Activated CD4-positive, alpha-beta T cell treated with anti-CD3 and anti-CD28 coated beads, Interleukin-2, amount 10 ng/mL, durations not matched to agents 7 days and 5 days (primary cell): ENCODE measurements around the gene MAP4K3. TPM values are rescaled to one million over a fixed set of nuclear protein-coding genes. Genes with fewer than 3 reads are reported as not detected.
"Not testable (repeated sequence)": the region's sequence is repeated elsewhere in the genome, so short reads cannot be mapped to it uniquely, and the experiment has no call there.

Experiments
- CTCF ChIA-PET: fragments of 350-600 bp; sonication (Branson Sonifier 250); formaldehyde crosslinking; loops from one replicate; lab custom pipeline; 2021; ENCODE audit warnings: antibody characterized with exemption; lab: Charles Lee
- POLR2A ChIA-PET: fragments of 350-600 bp; sonication (Branson Sonifier 250); formaldehyde crosslinking; loops from one replicate; lab custom pipeline; 2021; ENCODE audit warnings: antibody characterized with exemption; lab: Charles Lee
- DNase-seq: peaks from one replicate; pipeline ENCODE4 v3.0.0-alpha.2; 2020
- H3K27ac Mint-ChIP-seq: one replicate; pipeline ENCODE4 v1.8.0; 2021; ENCODE audit warnings: mild to moderate bottlenecking, moderate library complexity, mixed read lengths
- H3K27me3 Mint-ChIP-seq: one replicate; pipeline ENCODE4 v1.8.0; 2021; ENCODE audit warnings: mixed read lengths
- H3K36me3 Mint-ChIP-seq: one replicate; pipeline ENCODE4 v1.8.0; 2021; ENCODE audit warnings: low read depth, mixed read lengths
- H3K4me1 Mint-ChIP-seq: one replicate; pipeline ENCODE4 v1.8.0; 2021; ENCODE audit warnings: mixed read lengths
- H3K4me3 Mint-ChIP-seq: one replicate; pipeline ENCODE4 v1.8.0; 2021; ENCODE audit warnings: mild to moderate bottlenecking, moderate library complexity, mixed read lengths
- H3K9me3 Mint-ChIP-seq: one replicate; pipeline ENCODE4 v1.8.0; 2021; ENCODE audit warnings: mixed read lengths
- total RNA-seq, 2 experiments: library from RNA; stranded (reverse); gene quantifications; one replicate each; pipeline ENCODE4 v1.2.3, GENCODE V29; 2021

Gene MAP4K3
- total RNA-seq, 2 experiments from 2014 or later = 8.1 to 8.7 TPM

GRCh38 chr2:39338502-39338901, 98.6 kb downstream of the MAP4K3 start:
- H3K27ac Mint-ChIP-seq = no peak overlapping the region
- ChIA-PET POLR2A (no interaction called here), CTCF (no interaction called here)
- H3K27me3 Mint-ChIP-seq = no peaks in the 10 kb centered on the region
- H3K4me3 Mint-ChIP-seq = no peak overlapping the region
- H3K36me3 Mint-ChIP-seq = peaks cover 4% of the 10 kb centered on the region
- H3K9me3 Mint-ChIP-seq = no peaks in the 10 kb centered on the region
- DNase-seq = no peak
- no peaks in the 10 kb centered on the region for H3K4me1 Mint-ChIP-seq

GRCh38 chr2:39335930-39336329, 101.2 kb downstream of the MAP4K3 start:
- Mint-ChIP-seq H3K27ac (no peak overlapping the region), H3K27me3 (no peaks in the 10 kb centered on the region), H3K4me1 (no peaks in the 10 kb centered on the region), H3K9me3 (no peaks in the 10 kb centered on the region), H3K36me3 (peaks cover 4% of the 10 kb centered on the region), H3K4me3 (no peak overlapping the region)
- POLR2A ChIA-PET = no interaction called here
- CTCF ChIA-PET = interaction anchor here (1.2 kb wide), 1 partner anchor 10 kb away, joined by 3 read pairs; no protein-coding TSS in a partner anchor
- no peak for DNase-seq

GRCh38 chr2:39334978-39335377, 102.1 kb downstream of the MAP4K3 start:
- ChIA-PET POLR2A (no interaction called here), CTCF (interaction anchor here (1.2 kb wide), 1 partner anchor 11 kb away, joined by 3 read pairs; no protein-coding TSS in a partner anchor)
- no peak for DNase-seq
- no peak overlapping the region for H3K4me3 Mint-ChIP-seq
- H3K9me3 Mint-ChIP-seq = no peaks in the 10 kb centered on the region
- no peaks in the 10 kb centered on the region for H3K27me3 Mint-ChIP-seq
- no peaks in the 10 kb centered on the region for H3K4me1 Mint-ChIP-seq
- peaks cover 7% of the 10 kb centered on the region for H3K36me3 Mint-ChIP-seq
- no peak overlapping the region for H3K27ac Mint-ChIP-seq

GRCh38 chr2:39334529-39334928, 102.6 kb downstream of the MAP4K3 start:
- H3K9me3 Mint-ChIP-seq = no peaks in the 10 kb centered on the region
- POLR2A ChIA-PET = no interaction called here
- peaks cover 7% of the 10 kb centered on the region for H3K36me3 Mint-ChIP-seq
- CTCF ChIA-PET = interaction anchor here (1.0 kb wide), 1 partner anchor 12 kb away, joined by 3 read pairs; no protein-coding TSS in a partner anchor
- no peaks in the 10 kb centered on the region for H3K4me1 Mint-ChIP-seq
- no peak for DNase-seq
- no peak overlapping the region for H3K4me3 Mint-ChIP-seq
- H3K27me3 Mint-ChIP-seq = no peaks in the 10 kb centered on the region
- no peak overlapping the region for H3K27ac Mint-ChIP-seq

- H3K27me3 Mint-ChIP-seq = no peaks in the 10 kb centered on the region
- ChIA-PET POLR2A (no interaction called here), CTCF (no interaction called here)
- no peaks in the 10 kb centered on the region for H3K9me3 Mint-ChIP-seq
- H3K36me3 Mint-ChIP-seq = peaks cover 8% of the 10 kb centered on the region
- H3K4me3 Mint-ChIP-seq = no peak overlapping the region
- H3K4me1 Mint-ChIP-seq = no peaks in the 10 kb centered on the region
- no peak overlapping the region for H3K27ac Mint-ChIP-seq
- no peak for DNase-seq
Measured at GRCh38 chr2:39326644-39327043, 110.4 kb downstream of the MAP4K3 start.

GRCh38 chr2:39325966-39326365, 111.1 kb downstream of the MAP4K3 start:
- CTCF ChIA-PET = interaction anchor here (1.7 kb wide), 1 partner anchor 8 kb away, joined by 4 read pairs; no protein-coding TSS in a partner anchor
- no peak overlapping the region for H3K27ac Mint-ChIP-seq
- POLR2A ChIA-PET = no interaction called here
- H3K27me3 Mint-ChIP-seq = no peaks in the 10 kb centered on the region
- H3K4me3 Mint-ChIP-seq = no peak overlapping the region
- no peaks in the 10 kb centered on the region for H3K9me3 Mint-ChIP-seq
- no peaks in the 10 kb centered on the region for H3K4me1 Mint-ChIP-seq
- DNase-seq = no peak
- H3K36me3 Mint-ChIP-seq = peaks cover 8% of the 10 kb centered on the region

GRCh38 chr2:39321056-39322035, 115.7 kb downstream of the MAP4K3 start:
- CTCF ChIA-PET = not testable (repeated sequence)

DNA sequence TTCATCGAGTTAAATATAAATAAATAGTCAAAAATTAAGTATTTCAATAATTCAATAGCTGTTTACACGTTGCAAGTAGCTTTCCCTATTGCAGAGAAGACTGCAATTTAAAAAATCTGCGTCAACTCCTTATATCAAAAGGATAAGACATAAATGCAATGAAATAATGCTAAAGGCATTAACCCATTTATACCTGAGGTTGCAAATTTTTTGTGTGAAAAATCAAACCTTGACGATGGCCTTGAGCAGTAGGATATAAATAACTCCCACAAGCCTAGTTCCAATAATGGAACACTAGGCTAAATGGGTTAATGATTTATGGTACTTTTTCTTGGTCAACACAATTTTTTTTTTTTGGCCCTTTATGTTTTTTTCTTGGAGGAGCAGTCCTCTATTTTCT, 116.9 kb downstream of the MAP4K3 start:
- Mint-ChIP-seq H3K36me3 (peaks cover 1% of the 10 kb centered on the region), H3K9me3 (no peaks in the 10 kb centered on the region), H3K27me3 (no peaks in the 10 kb centered on the region), H3K4me3 (no peak overlapping the region), H3K4me1 (no peaks in the 10 kb centered on the region), H3K27ac (no peak overlapping the region)
- CTCF ChIA-PET = no interaction called here
- POLR2A ChIA-PET = no interaction called here
- DNase-seq = no peak

More at GRCh38 chr2:39321056-39322035, 115.7 kb downstream of the MAP4K3 start:
- H3K4me1 Mint-ChIP-seq, H3K27me3 Mint-ChIP-seq, H3K9me3 Mint-ChIP-seq, H3K4me3 Mint-ChIP-seq, DNase-seq, POLR2A ChIA-PET, H3K27ac Mint-ChIP-seq, H3K36me3 Mint-ChIP-seq: not testable (repeated sequence)

DNA sequence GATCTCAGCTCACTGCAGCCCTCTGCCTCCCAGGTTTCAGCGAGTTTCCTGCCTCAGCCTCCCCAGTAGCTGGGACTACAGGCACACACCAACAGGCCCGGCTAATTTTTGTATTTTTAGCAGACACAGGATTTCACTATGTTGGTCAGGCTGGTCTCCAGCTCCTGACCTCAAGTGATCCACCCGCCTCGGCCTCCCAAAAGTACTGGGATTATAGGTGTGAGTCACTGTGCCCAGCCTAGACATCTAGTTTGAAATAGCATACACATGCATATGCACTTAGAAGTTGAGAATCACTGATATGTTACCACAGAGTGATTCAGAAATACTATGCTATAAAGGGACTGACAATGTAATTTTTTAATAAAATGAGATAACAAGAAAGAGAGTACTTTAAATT, 123.5 kb downstream of the MAP4K3 start:
- H3K4me3 Mint-ChIP-seq = no peak overlapping the region
- no peaks in the 10 kb centered on the region for H3K9me3 Mint-ChIP-seq
- POLR2A ChIA-PET = no interaction called here
- no peak overlapping the region for H3K27ac Mint-ChIP-seq
- no peaks in the 10 kb centered on the region for H3K27me3 Mint-ChIP-seq
- DNase-seq = no peak
- H3K36me3 Mint-ChIP-seq = no peaks in the 10 kb centered on the region
- H3K4me1 Mint-ChIP-seq = no peaks in the 10 kb centered on the region
- CTCF ChIA-PET = no interaction called here

DNA sequence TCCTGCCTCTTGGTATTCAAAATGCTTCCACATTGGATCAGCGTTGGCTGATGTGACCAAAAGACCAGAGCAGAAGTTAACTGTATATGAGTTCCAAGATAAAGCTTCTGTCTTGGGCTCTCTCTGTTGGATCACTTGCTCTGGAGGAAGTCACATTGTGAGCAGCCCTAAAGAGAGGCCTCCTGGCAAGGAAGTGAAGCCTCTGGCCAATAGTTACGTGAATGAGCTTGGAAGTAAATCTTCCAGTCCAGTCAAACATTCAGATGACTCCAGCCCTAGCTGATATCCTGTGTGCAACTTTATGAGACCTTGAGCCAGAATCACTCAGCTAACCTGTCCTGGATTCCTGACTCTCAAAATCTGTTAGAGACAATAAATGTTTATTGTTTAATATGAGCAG, 125.6 kb downstream of the MAP4K3 start:
- CTCF ChIA-PET = interaction anchor here (1.1 kb wide), 1 partner anchor 20 kb away, joined by 3 read pairs; no protein-coding TSS in a partner anchor

DNA sequence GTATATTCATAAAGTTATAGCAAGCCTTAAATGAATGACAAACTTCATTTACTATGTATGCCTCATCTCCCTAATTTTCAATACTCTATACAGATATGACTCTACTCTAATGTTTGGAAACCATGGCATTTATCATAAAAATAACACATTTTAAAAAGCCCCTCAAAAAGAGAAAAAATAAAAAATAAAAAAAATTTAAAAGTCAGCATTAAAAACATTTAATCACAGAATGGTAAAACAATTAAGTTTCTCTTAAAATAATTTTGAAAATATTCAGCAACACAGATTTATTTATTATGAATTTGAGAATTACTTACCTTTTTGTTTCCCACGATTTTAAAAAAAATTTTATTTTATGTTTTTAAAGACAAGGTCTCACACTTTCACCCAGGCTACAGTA, 128.3 kb downstream of the MAP4K3 start:
- H3K9me3 Mint-ChIP-seq = no peaks in the 10 kb centered on the region
- CTCF ChIA-PET = interaction anchor here (1.0 kb wide), 1 partner anchor 64 kb away, joined by 3 read pairs; no protein-coding TSS in a partner anchor

More for the DNA sequence above, 125.6 kb downstream of the MAP4K3 start:
- Mint-ChIP-seq H3K4me1 (no peaks in the 10 kb centered on the region), H3K27me3 (no peaks in the 10 kb centered on the region), H3K36me3 (no peaks in the 10 kb centered on the region), H3K4me3 (no peak overlapping the region), H3K27ac (no peak overlapping the region), H3K9me3 (no peaks in the 10 kb centered on the region)
- DNase-seq = no peak
- POLR2A ChIA-PET = no interaction called here

GRCh38 chr2:39306626-39307025, 130.5 kb downstream of the MAP4K3 start:
- Mint-ChIP-seq H3K27ac (no peak overlapping the region), H3K4me1 (no peaks in the 10 kb centered on the region), H3K27me3 (no peaks in the 10 kb centered on the region), H3K9me3 (no peaks in the 10 kb centered on the region), H3K4me3 (no peak overlapping the region), H3K36me3 (no peaks in the 10 kb centered on the region)
- ChIA-PET CTCF (no interaction called here), POLR2A (no interaction called here)
- DNase-seq = no peak

More for the DNA sequence above, 128.3 kb downstream of the MAP4K3 start:
- Mint-ChIP-seq H3K27me3 (no peaks in the 10 kb centered on the region), H3K4me3 (no peak overlapping the region), H3K4me1 (no peaks in the 10 kb centered on the region), H3K36me3 (no peaks in the 10 kb centered on the region), H3K27ac (no peak overlapping the region)
- DNase-seq = no peak
- POLR2A ChIA-PET = no interaction called here

- H3K36me3 Mint-ChIP-seq = no peaks in the 10 kb centered on the region
- POLR2A ChIA-PET = no interaction called here
- H3K9me3 Mint-ChIP-seq = no peaks in the 10 kb centered on the region
- H3K27me3 Mint-ChIP-seq = no peaks in the 10 kb centered on the region
- H3K27ac Mint-ChIP-seq = no peak overlapping the region
- CTCF ChIA-PET = no interaction called here
- no peak overlapping the region for H3K4me3 Mint-ChIP-seq
- H3K4me1 Mint-ChIP-seq = no peaks in the 10 kb centered on the region
- no peak for DNase-seq
Measured at GRCh38 chr2:39304729-39305128, 132.4 kb downstream of the MAP4K3 start.
